Measurements from ENCODE around the gene SPOCK2.
A peak's percentile ranks its signal among the peaks of the same experiment; 100 is the strongest.
"Not testable (repeated sequence)": the region's sequence is repeated elsewhere in the genome, so short reads cannot be mapped to it uniquely, and the experiment has no call there.

The SPOCK2 gene

DNA sequence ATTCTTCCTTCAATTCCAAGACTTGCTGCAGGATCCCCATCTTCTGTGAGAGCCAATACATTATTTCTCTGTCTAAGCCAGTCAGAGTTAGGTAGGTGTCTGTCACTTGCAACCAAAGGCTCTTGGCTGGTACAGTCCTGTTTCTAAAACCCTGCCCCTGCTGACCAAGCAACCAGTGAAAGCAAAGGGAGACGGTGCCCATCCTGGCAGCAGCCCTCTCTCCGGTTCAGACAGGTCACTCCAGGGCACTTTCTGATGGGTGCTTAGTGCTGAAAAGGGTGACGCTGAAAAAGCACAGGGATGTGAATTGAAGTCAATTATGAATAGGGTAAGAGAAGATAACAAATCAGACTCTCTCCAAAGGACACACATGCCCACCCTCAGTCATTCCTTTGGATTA lies 37.5 kb downstream of the SPOCK2 start:
- FAIRE-seq, result no peak

DNA sequence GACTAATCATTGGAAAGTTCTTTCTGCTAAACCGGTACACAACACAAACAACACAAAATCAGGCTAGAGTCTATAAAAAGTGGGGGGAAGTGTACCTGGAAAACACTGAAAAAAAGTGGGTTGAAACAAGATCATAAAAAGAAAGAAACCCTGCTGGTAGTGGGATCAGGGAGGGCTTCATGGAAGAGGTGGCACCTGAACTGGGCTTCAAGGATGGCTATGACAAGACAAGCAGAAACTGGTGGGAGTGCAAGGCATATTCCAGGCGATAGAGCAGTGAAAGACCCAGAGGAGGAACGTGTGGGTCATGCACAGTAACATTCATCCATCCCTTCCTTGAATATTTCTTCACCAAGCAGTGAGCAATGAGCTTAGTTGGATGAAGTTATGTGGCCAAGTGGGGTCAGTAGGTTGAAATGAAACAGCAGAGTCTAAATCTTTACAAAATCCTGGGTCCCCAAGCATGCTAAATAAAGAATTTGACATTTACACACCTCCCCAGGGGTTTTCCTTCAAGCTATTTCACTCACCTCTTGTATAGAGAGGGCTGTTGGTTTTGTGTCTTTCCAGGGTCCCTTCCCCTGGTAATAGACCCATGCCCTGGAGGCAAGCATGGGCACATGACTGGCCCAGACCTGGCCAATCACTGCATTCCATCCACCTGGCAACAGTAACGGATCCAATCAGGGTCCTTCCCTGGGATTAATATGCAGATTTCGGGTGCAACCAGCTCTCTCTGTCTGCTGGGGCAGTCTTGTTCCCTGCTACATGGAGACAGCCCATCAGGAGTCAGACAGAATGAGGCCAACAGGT lies 38.2 kb downstream of the SPOCK2 start:
- no peak for FAIRE-seq

DNA sequence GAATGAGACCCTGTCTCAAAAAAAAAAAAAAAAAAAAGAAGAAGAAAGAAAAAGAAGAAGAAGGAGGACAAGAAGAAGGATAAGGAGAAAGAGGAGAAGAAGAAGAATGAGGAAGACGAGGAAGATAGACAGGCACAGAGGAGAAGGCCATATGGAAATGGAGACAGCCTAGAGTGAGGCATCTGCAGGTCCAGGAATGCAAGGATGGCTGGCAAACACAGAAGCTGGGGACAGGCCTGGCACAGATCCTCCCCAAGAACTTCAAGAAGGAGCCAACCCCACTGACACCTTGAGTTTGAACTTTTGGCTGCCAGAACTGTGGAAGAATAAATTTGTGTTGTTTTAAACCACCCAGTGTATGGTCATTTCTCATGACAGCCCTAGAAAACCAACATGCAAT lies 38.9 kb downstream of the SPOCK2 start:
- no peak for FAIRE-seq

DNA sequence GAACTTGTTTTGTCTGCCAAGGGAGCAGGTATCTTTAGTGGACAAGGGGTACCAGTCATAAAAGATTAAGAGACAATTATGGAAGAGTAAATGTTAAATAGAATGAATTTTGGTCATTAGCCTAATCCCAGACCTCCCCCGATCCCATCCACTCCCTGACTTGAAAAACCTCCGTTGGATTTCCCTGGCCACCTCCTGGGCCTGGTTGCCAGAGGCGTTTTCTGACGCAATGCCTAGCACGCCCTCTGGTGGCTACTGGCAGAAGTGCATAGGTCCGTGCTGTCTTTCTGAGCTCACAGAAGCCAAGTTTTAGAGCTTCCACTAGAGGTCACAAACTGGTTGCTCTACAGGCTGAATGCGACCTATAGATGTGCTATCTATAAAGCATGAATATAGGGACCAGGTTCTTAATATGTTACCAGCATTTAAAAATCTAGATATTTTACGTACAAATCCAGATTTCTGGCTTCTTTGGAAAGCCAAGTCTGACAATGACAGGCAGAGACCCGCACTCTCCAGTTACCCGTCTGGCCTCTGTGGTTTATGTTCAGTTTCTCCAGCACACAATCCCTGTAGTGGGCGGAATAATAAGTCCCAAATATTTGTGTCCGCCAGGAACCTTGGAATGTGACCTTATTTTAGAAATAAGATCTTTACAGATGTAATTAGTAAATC lies 39.8 kb downstream of the SPOCK2 start:
- FAIRE-seq, result peak; percentile 88

DNA sequence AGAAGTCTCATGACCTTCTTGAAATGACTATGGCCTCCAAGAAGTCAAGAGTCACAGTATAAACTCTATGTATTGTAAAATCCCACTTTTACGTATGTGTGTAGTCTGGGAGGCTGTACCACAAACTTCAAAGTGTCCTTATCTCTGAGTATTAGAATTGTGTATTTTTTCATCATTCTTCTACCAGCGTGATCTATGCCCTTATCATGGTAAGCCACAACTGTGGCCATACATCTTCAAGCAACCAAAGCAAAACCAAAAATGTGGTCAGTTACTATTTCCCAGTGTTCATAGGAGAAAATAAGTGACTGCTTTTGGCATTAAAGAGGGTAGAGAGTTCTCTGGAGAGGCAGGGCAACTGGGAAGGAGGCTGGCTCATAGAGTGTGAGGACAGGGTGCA lies 42.8 kb downstream of the SPOCK2 start:
- no peak for FAIRE-seq

DNA sequence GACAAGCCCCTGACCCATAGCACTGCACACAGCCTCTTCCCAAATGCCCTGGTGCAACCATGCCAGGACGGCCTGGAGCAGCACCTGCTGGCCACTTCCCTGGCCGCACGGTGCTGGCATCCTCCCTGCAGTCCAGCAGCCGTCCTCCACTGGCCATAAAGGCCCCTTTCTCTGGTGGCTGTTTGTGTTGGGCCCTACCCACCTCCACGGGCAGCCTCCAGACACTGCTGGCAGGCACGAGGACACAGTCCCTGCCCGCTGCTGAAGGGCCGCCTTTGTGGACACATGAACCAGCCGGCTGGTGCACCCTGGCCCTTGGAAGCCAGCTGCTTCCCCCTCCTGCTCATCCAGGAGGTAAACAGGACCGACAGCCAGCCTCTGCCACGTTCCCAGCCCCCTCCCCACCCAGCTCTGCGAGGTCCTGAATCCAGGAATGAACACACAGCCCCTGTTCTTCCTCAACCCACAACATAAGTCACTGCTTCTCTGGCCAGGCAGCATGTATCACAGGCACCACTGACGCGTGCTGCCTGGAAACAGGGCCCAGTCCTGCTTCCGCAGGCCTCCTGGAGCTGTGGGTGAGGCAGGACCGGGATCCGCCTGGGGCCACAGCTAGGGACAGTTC lies 43.8 kb downstream of the SPOCK2 start:
- FAIRE-seq, result no peak

DNA sequence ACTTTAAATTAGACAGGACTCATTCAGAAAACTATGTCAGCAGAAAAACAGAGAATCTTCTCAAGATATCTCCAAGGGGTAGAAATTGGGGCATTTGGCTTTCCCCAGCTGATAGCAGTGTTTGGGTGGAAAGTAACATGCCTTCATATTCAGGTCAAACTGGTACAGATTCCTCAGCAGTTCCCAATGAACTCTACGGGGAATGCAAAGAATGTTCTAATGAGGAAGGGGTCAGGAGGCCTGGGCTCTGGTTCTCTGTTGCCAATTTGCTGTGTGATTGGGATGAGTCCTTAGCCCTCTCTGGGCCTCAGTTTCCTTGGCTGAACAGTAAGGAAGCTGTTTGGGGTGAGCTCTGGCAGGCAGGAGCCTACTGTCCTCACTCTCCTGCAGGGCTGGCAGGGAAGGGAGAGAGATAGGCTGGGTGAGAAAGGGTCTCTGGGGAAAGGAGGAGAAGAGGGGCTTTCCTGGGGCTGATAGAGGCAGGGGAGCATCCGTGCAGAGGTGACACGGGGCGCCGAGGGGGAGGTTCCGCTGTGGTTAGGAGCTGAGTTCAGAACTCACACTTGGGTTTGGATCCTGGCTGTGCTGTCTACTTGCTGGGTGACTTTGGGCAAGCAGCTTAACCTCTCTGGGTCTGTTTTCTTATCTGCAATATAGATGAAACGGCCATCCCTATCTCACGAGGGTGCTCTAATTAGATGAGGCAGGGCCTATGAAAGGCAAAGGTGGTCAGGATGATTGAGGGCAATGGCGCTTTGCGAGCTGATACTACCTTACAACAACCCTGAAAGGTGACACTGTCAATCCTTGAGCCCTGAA lies 45.1 kb downstream of the SPOCK2 start:
- no peak for FAIRE-seq

DNA sequence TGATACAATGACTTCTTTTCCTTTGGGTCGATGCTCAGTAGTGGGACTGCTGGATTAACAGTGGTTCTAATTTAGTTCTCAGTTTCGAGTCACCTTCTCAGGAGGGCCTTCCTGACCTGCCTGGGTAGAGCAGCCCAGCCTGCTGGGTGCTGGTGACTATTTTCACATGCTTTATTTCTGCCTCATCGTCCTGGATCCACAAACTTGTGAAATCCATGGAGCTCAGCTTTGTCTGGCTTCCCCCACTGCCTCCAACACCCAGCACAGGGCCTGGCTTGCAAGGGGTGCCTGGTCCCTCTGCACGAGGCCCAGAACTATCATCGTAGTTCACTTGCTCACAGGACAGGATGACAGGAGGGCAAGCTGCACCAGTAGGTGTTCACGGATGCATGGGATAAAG lies 46.9 kb downstream of the SPOCK2 start:
- FAIRE-seq, result no peak

DNA sequence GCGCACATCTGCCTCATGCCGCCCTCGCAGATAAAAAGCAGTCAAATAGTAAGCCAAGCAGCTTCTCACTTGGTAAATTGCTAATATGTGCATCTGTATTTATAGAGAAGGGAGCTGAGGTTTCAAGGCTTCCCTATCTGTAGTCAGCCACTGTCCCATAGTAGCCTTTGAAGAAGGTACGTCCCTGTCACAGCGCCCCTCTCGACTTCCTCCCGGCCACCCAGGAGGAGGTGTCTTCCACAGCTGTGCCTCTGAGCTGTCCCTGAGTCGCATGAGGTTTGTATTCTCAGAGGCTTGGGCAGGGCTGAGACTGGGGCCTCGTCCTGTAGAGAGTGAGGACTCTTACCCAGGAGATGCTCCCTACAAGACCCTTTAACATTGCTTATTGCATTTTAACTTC lies 49.0 kb downstream of the SPOCK2 start:
- no peak for FAIRE-seq

DNA sequence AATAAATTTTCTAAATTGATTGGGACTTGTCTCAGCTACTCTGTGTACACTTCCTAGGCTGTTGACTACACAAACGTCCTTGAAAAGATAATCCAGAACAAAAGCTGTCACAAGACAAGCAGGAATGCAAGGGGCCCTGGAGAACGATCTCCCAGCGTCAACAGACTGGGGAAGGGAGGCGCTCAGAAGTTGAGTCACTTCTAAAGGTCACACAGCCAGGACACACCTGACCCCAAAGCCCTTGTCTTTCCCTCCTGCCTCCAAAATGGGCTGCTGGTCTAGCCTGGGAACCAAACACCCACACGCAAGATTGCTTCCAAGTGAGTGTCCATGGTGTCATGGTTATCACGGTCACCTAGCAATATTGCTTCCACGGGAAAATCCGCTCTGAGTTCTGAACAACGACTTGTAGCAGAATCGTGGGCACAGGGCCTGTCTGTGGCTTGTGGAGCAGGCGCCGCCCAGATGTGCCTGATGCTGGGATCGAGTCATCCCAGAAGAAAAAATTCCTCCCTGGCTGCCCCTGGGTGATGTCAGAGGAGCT lies 49.8 kb downstream of the SPOCK2 start:
- no peak for FAIRE-seq

DNA sequence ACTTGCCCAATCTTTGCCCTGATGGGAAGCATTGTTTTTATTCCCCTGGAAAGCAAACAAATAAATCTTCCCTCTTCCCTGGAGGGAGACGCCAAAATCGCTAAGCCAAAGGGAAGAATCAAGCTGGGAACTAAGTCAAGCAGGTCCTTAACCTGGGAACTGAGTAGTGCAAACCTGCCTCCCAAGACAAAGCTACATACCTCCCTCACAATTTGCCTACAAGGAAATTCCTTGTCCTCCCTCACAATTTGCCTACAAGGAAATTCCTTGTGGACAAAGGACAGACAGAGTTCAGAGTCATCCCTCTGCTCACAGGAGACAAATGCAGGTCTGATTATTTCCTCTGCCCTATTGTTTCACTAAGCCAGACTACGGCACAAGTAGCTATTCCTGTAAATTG lies 50.5 kb downstream of the SPOCK2 start:
- no peak for FAIRE-seq

DNA sequence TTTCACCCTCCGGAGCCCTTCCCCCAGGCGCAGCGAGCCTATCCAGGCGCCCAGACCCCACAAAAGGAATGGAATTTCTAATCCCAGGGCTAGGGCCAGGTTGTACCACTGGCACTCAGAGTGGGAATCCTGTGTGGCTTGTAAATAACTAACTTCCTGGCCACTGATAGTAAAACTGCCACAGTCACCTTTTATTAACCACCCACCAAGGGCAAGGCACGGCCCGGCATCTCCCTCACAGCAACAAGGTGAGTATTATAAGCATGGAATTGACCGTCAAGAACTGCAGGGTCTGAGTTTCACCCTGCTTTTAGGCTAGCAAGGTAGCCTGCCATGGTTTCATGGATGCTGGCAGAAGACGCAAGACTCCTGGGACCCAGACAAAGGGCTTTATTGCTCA lies 51.1 kb downstream of the SPOCK2 start:
- FAIRE-seq, result no peak

DNA sequence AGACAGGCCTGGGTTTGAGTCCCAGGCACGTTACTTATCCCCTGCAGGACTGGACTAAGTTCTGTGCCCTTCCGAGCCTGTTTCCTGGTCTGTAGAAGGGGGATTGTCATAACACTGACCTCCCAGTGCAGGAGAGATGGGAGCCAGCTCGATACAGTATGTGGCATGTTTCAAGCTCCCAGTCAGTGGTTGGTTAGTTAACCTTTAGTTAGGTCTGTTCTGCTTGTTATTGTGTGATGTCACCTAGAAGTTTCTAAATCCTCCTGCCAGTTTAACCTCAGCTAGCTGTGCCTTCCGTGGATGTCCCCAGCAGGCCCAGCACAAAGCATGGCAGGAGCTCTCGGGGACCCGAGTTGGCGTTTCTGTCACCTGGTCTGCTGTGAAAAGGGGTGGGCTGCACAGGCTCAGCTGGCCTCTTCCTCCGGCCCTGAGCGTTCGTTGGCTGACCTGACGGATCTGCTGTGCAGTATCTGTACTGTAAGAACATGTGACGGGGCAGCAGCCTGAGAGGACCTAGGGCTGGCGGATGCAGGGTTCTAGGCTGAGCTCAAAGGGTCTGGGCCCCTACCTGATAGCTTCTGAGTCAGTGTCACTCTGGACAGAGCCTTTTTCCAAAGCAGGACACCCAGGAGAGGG lies 53.0 kb downstream of the SPOCK2 start:
- FAIRE-seq, result no peak

DNA sequence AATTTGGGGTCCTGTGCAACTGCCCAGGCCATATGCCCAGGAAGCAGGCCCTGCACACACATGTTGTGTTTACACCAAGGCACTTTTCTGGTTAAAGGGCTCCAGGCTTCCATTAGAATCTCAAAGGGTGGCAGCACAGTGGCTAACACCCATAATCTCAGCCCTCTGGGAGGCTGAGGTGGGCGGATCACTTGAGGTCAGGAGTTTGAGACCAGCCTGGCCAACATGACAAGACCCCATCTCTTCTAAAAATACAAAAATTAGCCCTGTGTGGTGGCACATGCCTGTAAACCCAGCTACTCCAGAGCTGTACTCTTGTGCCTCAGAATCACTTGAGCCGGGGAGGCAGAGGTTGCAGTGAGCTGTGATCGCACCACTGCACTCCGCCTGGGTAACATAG lies 53.6 kb downstream of the SPOCK2 start:
- no peak for FAIRE-seq

DNA sequence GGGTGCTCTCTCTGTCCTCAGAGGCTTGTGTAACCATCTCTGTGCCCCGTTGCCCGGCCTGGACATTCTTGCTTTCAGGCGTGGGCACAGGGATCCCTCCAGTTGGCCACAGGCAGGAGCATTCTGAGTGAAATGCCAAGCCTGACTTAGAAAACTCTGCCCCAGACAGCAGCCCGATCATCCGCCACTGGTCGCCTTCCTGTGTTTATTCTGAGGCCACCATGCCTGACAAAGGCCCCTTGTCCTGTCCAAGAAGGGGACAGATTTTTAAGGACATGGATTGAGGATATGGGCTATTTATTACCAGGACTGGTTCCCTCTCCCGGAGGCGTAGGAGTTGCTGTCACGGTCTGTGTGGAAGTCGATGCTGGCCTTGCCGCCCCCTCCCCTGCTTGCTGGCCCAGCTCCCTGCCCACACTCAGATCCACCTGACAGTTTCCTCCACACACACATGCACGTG lies 54.3 kb downstream of the SPOCK2 start:
- FAIRE-seq, result no peak

DNA sequence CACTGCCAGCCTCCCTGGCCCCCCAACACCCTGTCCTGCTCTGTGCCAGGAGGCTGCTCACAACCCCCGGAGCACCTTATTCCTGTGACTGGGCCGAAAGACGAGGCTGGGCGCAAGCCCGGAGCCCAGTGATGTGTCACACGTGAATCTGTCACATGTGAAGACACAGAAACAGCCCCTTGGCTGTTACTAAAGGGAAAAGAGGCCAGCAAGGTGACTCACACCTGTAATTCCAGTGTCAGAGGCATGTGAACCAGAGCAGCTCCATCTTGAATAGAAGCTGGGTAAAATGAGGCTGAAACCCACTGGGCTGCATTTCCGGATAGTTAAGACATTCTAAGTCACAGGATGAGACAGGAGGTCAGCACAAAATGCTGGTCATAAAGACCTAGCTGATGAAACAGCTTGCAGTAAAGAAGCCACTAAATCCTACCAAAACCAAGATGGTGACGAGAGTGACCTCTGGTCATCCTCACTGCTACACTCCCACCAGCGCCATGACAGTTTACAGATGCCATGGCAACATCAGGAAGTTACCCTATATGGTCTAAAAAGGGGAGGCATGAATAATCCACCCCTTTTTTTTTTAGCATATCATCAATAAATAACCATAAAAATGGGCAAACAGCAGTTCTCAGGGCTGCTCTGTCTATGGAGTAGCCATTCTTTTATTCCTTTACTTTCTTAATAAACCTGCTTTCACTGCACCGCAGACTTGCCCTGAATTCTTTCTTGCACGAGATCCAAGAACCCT lies 55.8 kb downstream of the SPOCK2 start:
- FAIRE-seq, result not testable (repeated sequence)

DNA sequence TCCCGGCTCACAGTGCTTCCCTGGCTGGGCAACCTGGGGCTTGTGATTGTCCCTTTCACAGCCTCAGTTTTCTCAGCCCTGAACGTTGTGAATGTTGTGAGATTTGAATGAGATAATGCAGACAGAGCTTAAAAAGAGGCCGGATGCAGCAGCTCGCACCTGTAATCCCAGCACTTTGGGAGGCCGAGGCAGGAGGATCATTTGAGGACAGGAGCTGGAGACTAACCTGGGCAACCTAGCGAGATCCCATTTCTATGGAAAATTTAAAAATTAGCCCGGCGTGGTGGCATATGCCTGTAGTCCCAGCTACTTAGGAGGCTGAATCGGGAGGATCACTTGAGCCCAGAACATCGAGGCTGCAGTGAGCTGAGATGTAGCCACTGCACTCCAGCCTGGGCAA lies 56.6 kb downstream of the SPOCK2 start:
- no peak for FAIRE-seq

DNA sequence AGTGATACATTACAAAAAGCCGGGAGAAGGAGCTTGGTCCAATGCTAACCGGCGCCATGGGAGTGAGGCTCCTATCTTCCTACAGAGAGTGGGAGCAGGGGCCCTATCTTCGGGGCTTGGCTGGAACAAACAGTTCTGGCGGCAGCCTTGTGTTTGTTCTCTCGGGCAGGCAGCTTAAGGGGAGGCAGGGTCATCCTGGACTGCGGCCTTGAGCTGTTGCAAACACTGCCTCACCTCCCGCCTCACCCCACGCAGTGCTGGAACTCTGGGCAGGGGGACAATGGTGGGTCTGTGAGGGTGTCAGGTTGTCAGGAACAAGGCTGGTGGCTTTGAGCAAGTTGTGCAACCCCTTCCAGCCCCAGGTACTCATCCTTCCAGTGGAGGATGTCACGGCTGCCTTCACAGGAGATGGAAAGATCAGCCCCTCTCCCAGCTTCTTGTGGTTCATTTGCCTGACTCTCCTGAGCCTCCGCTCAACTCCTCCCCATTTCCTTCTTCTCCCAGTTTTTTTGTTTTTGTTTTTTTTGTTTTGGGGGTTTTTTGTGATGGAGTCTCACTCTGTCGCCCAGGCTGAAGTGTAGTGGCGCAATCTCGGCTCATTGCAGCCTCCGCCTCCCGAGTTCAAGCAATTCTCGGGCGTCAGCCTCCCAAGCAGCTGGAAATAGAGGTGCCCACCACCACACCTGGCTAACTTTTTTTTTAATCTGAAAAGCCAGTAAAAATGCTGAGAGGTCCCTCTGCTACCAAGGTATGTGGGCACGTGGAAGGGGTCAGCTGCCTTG lies 57.4 kb downstream of the SPOCK2 start:
- no peak for FAIRE-seq

DNA sequence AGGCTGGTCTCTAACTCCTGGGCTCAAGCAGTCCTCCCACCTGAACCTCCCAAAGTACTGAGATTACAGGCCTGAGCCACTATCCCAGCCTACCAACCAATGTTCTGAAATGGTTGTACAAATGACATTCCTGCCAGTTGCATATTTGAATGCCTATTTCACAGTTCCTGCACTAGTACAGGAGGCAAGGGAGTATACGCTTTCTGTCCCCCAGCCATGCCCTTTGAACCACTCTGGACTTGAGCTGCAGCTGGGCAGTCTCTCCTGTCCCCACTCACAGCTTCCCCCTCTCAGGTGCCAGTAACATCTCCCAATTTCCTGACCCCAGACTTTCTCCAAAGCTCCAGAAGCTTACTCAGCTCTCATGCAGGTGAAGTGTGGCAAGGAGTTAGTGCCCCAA lies 58.9 kb downstream of the SPOCK2 start:
- no peak for FAIRE-seq

DNA sequence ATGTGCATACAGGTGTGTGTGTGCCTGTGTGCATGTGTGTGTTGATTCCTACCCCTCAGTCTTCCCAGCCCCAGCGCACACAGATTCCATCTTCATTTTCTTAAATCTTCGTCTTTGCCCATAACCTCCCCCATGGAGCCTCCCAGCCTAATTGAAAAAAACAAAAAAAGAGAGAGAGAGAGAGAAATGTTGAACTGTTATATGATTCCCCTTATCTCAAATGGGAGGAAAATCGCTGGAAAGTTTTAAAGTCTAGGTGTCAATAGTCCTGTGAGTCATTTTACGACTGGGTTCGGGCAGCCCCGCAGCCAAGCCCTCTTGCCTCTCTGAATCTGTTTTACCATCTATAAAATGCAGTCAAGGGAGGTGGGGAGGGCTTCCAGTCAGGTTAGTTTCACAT lies 60.9 kb downstream of the SPOCK2 start:
- FAIRE-seq, result no peak
